Stimulated activated CD4-positive, alpha-beta T cell treated with anti-CD3 and anti-CD28 coated beads, Interleukin-2, amount 100 ng/mL, for 48 hours (primary cell): ENCODE results near the gene GBX2.

ENCODE experiments used
- DNase-seq, 2 donors: peaks; one replicate each; pipeline ENCODE4 v3.0.0-alpha.2; 2020

Gene GBX2

GRCh38 chr2:236180076-236180816 lies 12.1 kb upstream of the GBX2 start:
- no peak for DNase-seq

DNA sequence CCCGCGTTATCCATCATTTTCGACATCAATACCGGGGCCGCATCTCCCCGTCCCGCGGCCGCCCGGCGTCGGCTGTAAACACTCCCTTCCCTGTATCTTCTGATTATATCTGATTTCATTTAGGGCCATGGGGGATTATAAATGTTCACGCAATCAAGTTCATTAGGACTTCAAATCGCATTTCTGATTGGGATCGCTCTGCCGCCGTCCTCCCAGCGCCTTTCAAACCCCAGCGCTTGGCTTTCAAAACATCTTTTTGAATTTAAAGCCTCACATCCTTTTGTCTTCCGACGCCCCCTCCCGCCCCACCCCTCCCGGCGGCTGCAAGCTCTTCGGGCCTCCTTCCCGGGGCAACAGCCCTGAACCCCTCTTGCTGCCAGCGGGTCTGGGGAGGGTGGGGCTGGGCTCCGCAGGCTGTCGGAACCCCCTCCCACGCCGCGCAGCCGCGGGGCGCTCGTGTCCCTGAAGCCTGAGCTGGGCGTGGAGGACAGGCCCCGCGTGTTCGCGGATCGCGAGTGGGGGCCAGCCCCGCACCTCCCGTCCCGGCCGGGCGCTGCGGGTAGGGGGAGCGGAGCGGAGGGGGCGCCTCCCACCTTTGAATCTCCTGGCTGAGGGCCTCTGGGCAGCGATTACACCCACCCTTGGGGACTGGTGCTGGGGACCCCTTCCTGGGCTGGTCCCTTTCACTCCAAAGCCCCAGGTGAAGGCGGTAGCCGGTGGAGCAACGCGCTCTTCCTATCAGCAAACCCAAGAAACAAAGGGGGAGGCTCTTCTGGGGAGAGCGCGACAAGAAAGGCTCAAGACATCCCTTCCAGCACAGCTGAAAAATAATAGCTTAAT lies 11.3 kb upstream of the GBX2 start:
- DNase-seq = no peak

GRCh38 chr2:236178890-236179235 lies 10.7 kb upstream of the GBX2 start:
- DNase-seq = no peak

GRCh38 chr2:236177967-236178889 lies 10.0 kb upstream of the GBX2 start:
- peak; percentile 55 for DNase-seq

DNA sequence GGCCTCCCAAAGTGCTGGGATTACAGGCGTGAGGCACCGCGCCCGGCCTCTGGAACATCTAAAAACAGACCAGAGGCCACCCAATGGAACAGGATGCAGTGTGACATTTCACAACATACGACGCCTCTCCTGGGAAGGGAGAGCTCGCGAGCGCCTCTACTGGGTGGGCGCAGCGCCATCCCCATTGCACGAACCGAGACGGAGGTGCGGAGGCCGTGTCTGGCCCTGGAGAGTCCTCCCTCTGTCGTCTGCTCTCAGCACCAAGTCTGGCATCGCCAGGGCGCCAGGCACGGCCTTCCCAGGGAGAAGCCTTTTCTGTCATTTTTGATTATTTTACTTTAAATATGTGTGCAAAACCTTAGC lies 9.4 kb upstream of the GBX2 start:
- peak in 1 of 2 donors; percentile 49 for DNase-seq

DNA sequence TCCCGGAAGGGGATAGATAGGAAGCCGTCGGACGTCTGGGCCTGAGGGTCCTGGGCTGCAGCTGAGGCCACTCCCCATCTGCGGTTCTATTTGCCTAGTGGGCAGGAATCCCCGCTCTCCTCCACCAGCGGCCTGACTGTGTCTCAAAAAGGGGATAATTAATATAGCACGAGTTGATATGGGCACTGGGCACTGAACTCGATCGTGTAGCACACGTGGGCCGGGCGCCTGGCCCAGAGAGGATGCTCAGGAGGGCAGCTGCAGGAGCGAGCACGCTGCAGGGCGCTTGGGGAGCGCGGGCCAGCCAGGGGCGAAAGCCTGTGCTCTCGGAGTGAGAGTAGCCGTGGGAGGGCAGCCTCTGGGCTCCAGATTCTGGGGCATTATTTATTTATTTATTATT lies 8.8 kb upstream of the GBX2 start:
- no peak for DNase-seq

DNA sequence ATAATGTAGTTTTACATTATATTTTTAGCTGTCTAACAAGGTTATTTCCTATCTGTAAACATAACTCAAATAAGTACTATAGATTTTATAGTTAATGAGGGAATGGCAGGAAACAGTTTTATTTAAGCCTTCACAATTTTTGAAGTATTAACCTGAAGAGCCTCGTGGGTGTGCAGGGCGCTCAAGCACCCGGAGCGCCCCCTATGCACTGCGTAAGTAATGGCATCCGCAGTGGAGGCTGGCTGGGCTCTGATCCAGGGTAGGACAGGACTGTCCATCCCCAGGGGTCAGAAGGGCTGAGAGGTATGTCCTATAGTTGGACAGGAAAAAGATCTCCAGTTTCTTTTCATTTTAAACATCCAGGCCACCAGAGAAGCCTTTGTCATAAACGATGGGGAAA lies 8.2 kb upstream of the GBX2 start:
- no peak for DNase-seq

GRCh38 chr2:236175548-236176150 lies 7.5 kb upstream of the GBX2 start:
- DNase-seq = no peak

DNA sequence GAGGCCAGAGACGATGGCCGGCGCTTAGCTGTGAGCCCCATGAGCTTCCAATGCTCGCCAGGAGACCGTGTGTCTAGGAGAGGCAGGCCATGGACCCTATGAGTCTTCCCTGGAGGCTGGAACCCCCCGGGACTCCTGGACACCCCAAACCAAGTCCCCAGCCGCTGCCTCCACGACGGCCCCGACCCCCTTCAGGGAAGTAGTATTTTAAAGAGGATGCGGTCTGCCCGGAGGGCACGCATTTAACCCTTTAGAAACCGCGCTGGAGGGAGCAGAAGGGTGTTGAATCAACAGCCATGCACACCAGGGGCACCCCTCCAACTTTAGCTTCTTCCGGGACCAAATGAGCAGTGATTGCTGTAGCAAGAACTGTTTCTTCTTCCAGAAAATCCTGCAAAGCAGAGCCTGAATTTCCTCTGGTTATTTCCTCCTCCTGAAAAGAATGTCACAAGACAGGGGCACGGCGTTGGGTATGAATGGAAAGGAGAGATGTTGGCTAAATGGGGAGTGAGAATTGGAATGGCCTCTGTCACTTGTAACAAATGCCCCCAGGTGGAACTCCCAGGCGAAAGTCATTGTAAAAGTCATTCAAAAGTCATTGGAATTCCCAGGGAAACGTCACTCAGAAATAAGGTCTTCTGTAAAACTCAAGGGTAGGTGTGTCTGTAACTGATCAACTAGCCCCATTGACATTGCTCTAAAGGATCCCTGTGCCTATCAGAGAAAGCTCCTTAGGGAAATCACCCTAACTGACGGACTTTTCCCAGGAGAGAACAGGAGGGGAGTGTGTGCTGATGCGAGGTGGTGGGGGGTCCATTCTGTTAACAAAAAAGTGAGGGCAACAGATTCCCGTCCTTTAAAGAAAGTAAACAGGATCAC lies 5.8 kb upstream of the GBX2 start:
- DNase-seq = no peak

- DNase-seq = no peak
Measured at GRCh38 chr2:236173036-236173728, 5.0 kb upstream of the GBX2 start.

DNA sequence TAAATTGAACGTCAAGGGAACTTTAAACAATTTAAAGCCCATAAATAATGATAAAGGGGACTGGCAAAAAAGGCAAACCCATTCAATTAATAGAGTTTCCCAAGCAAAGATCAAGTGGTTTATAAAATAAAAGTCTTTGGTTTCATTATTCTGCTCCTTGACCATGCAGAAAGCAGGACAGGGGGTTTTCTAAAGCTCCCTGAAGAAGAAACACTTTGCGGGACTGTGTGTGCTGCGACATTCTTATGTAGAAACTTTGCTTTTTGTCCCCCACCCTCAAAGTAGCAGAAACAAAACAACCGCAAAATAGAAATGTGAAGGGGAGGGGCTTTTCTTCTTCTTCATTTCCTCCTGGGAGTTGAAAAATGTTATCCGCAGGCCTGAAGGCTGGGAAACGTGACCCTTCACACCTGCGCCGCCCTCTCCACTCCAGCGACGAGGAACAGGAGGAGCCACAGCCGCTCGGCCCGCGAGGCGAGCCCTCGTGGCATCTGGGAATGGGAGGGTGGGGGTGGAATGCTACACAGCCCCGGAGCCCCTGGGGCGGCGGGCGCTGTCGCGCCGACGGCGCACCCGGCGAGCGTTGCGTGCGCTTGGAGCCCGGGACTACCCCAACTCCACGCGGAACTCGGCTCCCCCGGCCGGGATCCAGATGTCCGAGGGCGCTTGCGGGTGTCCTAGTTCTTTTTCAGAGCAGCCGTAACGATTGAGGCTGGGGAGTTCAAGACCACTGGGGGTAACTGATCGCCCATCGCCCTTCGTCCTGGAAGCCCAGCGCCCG lies 4.3 kb upstream of the GBX2 start:
- DNase-seq = no peak

- no peak for DNase-seq
Measured at GRCh38 chr2:236171680-236172254, 3.6 kb upstream of the GBX2 start.

GRCh38 chr2:236171181-236171679 lies 3.0 kb upstream of the GBX2 start:
- DNase-seq = no peak

- no peak for DNase-seq
Measured at GRCh38 chr2:236170590-236171165, 2.5 kb upstream of the GBX2 start.

DNA sequence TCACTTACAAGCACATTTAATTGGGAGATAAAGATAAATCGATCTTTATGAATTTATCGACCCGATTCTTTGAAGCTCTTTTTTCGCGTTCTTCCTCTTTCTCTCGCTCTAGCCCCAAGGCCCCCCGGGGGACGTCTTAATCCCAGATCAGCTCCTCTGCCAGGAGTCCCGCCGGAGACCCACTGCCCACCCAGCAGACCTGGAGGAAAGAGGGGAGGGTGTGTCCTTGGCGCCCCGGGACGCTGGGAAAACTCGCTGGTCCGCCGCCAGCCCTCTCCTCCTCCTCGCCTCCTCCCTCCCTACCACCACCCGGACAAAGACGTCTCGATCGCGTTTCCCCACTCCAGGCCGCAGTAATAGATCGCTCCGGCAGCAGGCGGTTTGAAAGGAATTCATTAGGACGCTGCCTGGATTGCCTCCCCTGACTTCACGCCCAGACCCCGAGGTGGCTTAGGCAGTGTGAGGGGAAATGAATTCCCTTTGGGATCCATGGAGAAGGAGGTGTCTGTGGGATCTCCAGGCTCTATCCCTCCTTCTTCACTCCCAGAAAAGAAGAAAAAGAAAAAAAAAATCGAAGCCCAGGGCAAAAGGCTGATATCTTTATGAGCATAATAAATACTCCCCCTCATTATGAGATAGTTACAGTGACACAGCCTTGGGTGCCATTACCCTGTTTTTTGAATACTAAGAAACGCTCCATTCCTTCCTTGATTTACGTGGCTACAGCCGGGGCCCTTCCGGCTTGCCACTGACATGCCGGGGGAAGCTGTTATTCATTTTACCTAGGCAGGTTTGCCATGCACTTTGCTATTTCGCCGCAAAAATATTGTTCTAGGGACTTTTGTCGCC lies 1.8 kb upstream of the GBX2 start:
- no peak for DNase-seq

GRCh38 chr2:236169151-236169721 lies 1.1 kb upstream of the GBX2 start:
- no peak for DNase-seq

- DNase-seq = no peak
Measured at GRCh38 chr2:236167297-236168109, 683 bp downstream of the GBX2 start.
